AG04449 (cell line): Measurements from ENCODE around the gene ZFR.
A peak's percentile ranks its signal among the peaks of the same experiment; 100 is the strongest.

Experiments
- CTCF ChIA-PET: fragments of 350-600 bp; formaldehyde crosslinking; extraction: SDS; loops from one replicate; lab custom pipeline; 2021; ENCODE audit warnings: antibody characterized with exemption; lab: Yijun Ruan, JAX
- POLR2A ChIA-PET: fragments of 400-600, 350-600 bp; formaldehyde crosslinking; extraction: SDS; loops from one replicate; lab custom pipeline; 2020; ENCODE audit warnings: antibody characterized with exemption, inconsistent platforms; lab: Yijun Ruan, JAX
- DNase-seq: peaks from one replicate; pipeline ENCODE4 v3.0.0-alpha.2; 2010; ENCODE audit warnings: low read depth, low spot score
- H3K4me3 ChIP-seq: 2 replicates; pipeline ENCODE4 v1.5.1; 2011; ENCODE audit warnings: low read depth, mild to moderate bottlenecking, control low read depth, low read length
- CTCF ChIP-seq: IDR thresholded peaks from one replicate; pipeline ENCODE4 v1.5.1; 2011; ENCODE audit warnings: mild to moderate bottlenecking, moderate library complexity, low read length, control low read depth, inconsistent platforms; ENCODE audit not compliant: insufficient read depth; ENCODE audit errors: missing control alignments

Gene ZFR

GRCh38 chr5:32331217-32331934, 113.2 kb downstream of the ZFR start:
- ChIA-PET POLR2A (no interaction called here), CTCF (interaction anchor here (0.7 to 5.9 kb wide), 7 partner anchors 10 to 504 kb away, joined by 3 to 193 read pairs (median 10); no protein-coding TSS in a partner anchor)
- H3K4me3 ChIP-seq, result no peak overlapping the region
- TF ChIP-seq CTCF, result no peak
- no peak for DNase-seq

GRCh38 chr5:32330126-32330971, 114.2 kb downstream of the ZFR start:
- TF ChIP-seq CTCF, result no peak
- ChIA-PET POLR2A (no interaction called here), CTCF (interaction anchor here (0.7 to 5.9 kb wide), 33 partner anchors 11 to 505 kb away, joined by 3 to 193 read pairs (median 5); no protein-coding TSS in a partner anchor)
- H3K4me3 ChIP-seq, result no peak overlapping the region
- DNase-seq, result no peak

GRCh38 chr5:32329395-32329834, 115.1 kb downstream of the ZFR start:
- H3K4me3 ChIP-seq, result no peak overlapping the region
- peak; percentile 75 for TF ChIP-seq CTCF
- ChIA-PET POLR2A (no interaction called here), CTCF (interaction anchor here (0.6 to 5.9 kb wide), 43 partner anchors 10 to 1089 kb away, joined by 3 to 193 read pairs (median 5); no protein-coding TSS in a partner anchor)
- no peak for DNase-seq

GRCh38 chr5:32326216-32326772, 118.2 kb downstream of the ZFR start:
- H3K4me3 ChIP-seq, result no peak overlapping the region
- ChIA-PET CTCF (interaction anchor here (1.7 kb wide), 1 partner anchor 95 kb away, joined by 8 read pairs; no protein-coding TSS in a partner anchor), POLR2A (no interaction called here)
- DNase-seq, result no peak
- TF ChIP-seq CTCF, result no peak

- no peak overlapping the region for H3K4me3 ChIP-seq
- no peak for TF ChIP-seq CTCF
- ChIA-PET CTCF (interaction anchor here (1.3 to 1.7 kb wide), 2 partner anchors 24 to 94 kb away, joined by 3 to 8 read pairs; no protein-coding TSS in a partner anchor), POLR2A (no interaction called here)
- DNase-seq, result no peak
Observed at GRCh38 chr5:32325616-32326015, 118.9 kb downstream of the ZFR start.
